Effector memory CD8-positive, alpha-beta T cell (primary cell): Measurements from ENCODE around the gene LIN54.
"Not testable (repeated sequence)": the region's sequence is repeated elsewhere in the genome, so short reads cannot be mapped to it uniquely, and the experiment has no call there.

Experiments
- ATAC-seq: fragments of 150-1000 bp; cut with Tn5 transposase; replicated peaks from 2 replicates; pipeline ENCODE4 v1.10.0; 2021; ENCODE audit warnings: mild to moderate bottlenecking, moderate library complexity
- DNase-seq, 3 experiments: peaks; one replicate each; pipeline ENCODE4 v3.0.0; 2021
- H3K27ac Mint-ChIP-seq, 2 donors: one replicate each; pipeline ENCODE4 v1.8.0; 2022; ENCODE audit warnings: mild to moderate bottlenecking in 2 of 2, mixed read lengths in 2 of 2, moderate library complexity in 2 of 2
- H3K27me3 Mint-ChIP-seq, 2 donors: one replicate each; pipeline ENCODE4 v1.8.0; 2022; ENCODE audit warnings: mixed read lengths in 2 of 2
- H3K36me3 Mint-ChIP-seq: one replicate; pipeline ENCODE4 v1.8.0; 2022; ENCODE audit warnings: mild to moderate bottlenecking, moderate library complexity, mixed read lengths; ENCODE audit not compliant: insufficient read depth
- H3K4me1 Mint-ChIP-seq, 2 donors: one replicate each; pipeline ENCODE4 v1.8.0; 2022; ENCODE audit warnings: low read depth in 2 of 2, mixed read lengths in 2 of 2
- H3K4me3 Mint-ChIP-seq, 2 donors: one replicate each; pipeline ENCODE4 v1.8.0; 2022; ENCODE audit warnings: mild to moderate bottlenecking in 2 of 2, mixed read lengths in 2 of 2, moderate library complexity in 2 of 2
- H3K9me3 Mint-ChIP-seq, 2 donors: one replicate each; pipeline ENCODE4 v1.8.0; 2022; ENCODE audit warnings: mixed read lengths in 2 of 2

The LIN54 gene

DNA sequence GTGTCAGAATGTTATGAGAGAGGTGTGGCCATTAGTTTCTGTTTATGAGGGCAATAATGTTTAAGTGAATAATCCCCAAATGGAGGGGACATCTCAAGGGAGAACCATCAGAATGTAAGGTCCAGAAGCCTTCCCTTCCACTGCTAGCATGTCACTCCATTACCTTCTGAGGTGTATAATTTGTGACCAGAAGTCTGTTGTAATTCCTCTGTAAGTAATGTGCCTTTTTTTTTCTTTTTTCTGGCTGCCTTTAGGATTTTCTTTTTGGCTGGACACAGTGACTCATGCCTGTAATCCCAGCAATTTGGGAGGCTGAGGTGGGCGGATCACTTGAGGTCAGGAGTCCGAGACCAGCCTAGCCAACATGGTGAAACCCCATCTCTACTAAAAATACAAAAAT, 13.6 kb upstream of the LIN54 start:
- Mint-ChIP-seq H3K4me1 (no peaks in the 10 kb centered on the region), H3K4me3 (no peak overlapping the region)

GRCh38 chr4:83023599-83023998, 13.0 kb upstream of the LIN54 start:
- not testable (repeated sequence) for H3K4me1 Mint-ChIP-seq, DNase-seq, ATAC-seq, H3K27ac Mint-ChIP-seq, H3K4me3 Mint-ChIP-seq, H3K36me3 Mint-ChIP-seq, H3K9me3 Mint-ChIP-seq
- peaks cover 6 to 12% of the 10 kb centered on the region in 2 donors for H3K27me3 Mint-ChIP-seq

More for the DNA sequence above, 13.6 kb upstream of the LIN54 start:
- Mint-ChIP-seq H3K27me3 (peaks cover 6 to 12% of the 10 kb centered on the region in 2 donors), H3K36me3 (no peaks in the 10 kb centered on the region), H3K27ac (no peak overlapping the region), H3K9me3 (no peaks in the 10 kb centered on the region)
- DNase-seq (no peak), ATAC-seq (no peak)

DNA sequence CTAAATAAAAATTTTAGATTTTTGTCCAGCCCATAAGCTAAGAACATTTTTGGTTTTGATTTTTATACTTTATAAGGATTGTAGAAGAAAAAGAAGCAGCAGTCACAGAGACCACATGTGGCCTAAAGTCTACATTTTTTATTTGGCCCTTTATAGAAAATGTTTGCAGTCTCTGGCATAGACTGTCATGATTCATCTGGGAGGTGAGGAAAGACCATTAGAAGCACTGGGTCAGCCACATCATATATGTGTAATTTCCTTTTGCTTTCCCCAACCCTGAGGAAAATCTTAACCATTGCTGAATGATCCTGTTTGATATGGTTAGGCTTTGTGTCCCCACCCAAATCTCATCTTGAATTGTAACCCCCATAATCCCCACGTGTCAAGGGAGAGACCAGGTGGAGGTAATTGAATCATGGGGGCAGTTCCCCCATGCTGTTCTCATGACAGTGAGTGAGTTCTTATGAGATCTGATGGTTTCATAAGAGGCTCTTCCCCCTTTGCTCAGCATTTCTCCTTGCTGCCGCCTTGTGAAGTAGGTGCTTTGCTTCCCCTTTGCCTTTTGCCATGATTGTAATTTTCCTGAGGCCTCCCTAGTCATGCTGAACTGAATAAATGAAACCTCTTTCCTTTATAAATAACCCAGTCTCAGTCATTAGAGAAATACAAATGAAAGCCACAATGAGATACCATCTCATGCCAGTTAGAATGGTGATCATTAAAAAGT, 12.3 kb upstream of the LIN54 start:
- Mint-ChIP-seq H3K4me3 (no peak overlapping the region), H3K27me3 (peaks cover 6 to 12% of the 10 kb centered on the region in 2 donors), H3K9me3 (no peaks in the 10 kb centered on the region), H3K27ac (no peak overlapping the region), H3K4me1 (no peaks in the 10 kb centered on the region), H3K36me3 (no peaks in the 10 kb centered on the region)
- DNase-seq (no peak), ATAC-seq (no peak)

- Mint-ChIP-seq H3K4me1 (no peaks in the 10 kb centered on the region), H3K4me3 (no peak overlapping the region), H3K27me3 (no peaks in the 10 kb centered on the region), H3K36me3 (no peaks in the 10 kb centered on the region), H3K9me3 (no peaks in the 10 kb centered on the region), H3K27ac (no peak overlapping the region)
- DNase-seq, result no peak
- no peak for ATAC-seq
These were observed 9.3 kb upstream of the LIN54 start for GRCh38 chr4:83019794-83020494.

DNA sequence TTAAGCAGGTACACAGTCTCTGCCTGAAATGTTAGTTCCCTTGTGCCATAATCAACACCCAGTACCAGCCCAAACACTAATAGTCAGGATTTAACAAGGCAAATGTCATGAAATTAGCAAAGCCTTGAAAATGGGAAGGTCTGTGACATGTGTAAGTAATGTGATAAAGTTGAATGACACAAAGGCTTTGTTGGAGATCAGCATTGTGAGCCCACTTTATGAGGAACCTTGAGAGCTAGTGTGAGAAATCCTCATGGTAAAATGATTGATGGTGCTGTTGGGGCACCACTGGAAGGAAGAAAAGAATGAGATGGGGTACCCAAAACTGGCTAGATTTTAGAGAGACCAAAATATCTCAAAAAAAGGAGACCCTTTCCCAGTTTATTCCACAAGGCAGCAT, 3.3 kb upstream of the LIN54 start:
- DNase-seq, result no peak
- Mint-ChIP-seq H3K36me3 (peaks cover 24% of the 10 kb centered on the region), H3K27ac (peak overlapping the region; percentile 99), H3K9me3 (no peaks in the 10 kb centered on the region), H3K4me1 (peaks cover 30 to 34% of the 10 kb centered on the region in 2 donors), H3K4me3 (peak overlapping the region; percentile 99), H3K27me3 (no peaks in the 10 kb centered on the region)
- ATAC-seq, result no peak

- Mint-ChIP-seq H3K36me3 (peaks cover 24% of the 10 kb centered on the region), H3K9me3 (no peaks in the 10 kb centered on the region), H3K27me3 (no peaks in the 10 kb centered on the region), H3K4me3 (peak overlapping the region; percentile 99), H3K4me1 (peaks cover 30 to 34% of the 10 kb centered on the region in 2 donors), H3K27ac (peak overlapping the region; percentile 99)
- ATAC-seq (no peak), DNase-seq (no peak)
These were observed 2.8 kb upstream of the LIN54 start for GRCh38 chr4:83013420-83013867.

GRCh38 chr4:83012687-83013419, 2.2 kb upstream of the LIN54 start:
- Mint-ChIP-seq H3K27me3 (no peaks in the 10 kb centered on the region), H3K36me3 (peaks cover 24% of the 10 kb centered on the region), H3K4me1 (peaks cover 33 to 37% of the 10 kb centered on the region in 2 donors), H3K27ac (peak overlapping the region; percentile 99), H3K4me3 (peak overlapping the region; percentile 99), H3K9me3 (no peaks in the 10 kb centered on the region)
- ATAC-seq (peak; percentile 81), DNase-seq (peak; percentile 96 to 97 (median 97))

GRCh38 chr4:83012200-83012686, 1.6 kb upstream of the LIN54 start:
- Mint-ChIP-seq H3K27ac (peak overlapping the region; percentile 99), H3K36me3 (peaks cover 24% of the 10 kb centered on the region), H3K9me3 (no peaks in the 10 kb centered on the region), H3K27me3 (no peaks in the 10 kb centered on the region), H3K4me1 (peaks cover 39 to 43% of the 10 kb centered on the region in 2 donors), H3K4me3 (peak overlapping the region; percentile 99)
- peak in 2 of 3 experiments; percentile 12 to 13 for DNase-seq
- no peak for ATAC-seq

DNA sequence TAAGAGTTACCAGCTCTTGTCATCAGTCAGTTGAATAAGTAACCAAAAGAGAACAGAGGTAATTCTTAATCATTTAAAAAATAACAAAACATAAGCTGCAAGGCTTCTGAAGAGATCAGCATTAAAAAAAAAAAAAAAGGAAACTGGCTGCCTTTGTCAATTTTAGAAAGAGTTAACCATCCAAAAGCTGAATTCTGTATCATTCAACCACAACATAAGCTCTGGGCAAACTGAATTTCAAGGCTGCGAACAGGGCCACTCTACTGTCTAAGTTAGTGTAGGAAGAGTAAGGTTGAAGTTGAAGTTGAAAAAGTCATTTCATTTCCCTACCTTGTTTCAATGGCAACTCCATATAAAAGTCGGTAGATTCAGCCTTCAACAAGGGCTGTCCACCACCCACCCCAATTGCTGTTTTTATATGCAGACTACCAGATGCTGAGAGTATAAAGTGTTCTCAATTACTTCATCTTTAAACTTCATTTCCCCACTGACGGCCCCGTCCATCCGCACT, 1.1 kb upstream of the LIN54 start:
- DNase-seq (no peak), ATAC-seq (no peak)
- peak overlapping the region; percentile 99 for H3K4me3 Mint-ChIP-seq
- H3K9me3 Mint-ChIP-seq, result no peaks in the 10 kb centered on the region
- H3K4me1 Mint-ChIP-seq, result peaks cover 40 to 44% of the 10 kb centered on the region in 2 donors
- peak overlapping the region; percentile 99 for H3K27ac Mint-ChIP-seq
- H3K36me3 Mint-ChIP-seq, result peaks cover 24% of the 10 kb centered on the region
- no peaks in the 10 kb centered on the region for H3K27me3 Mint-ChIP-seq

- peaks cover 47 to 56% of the 10 kb centered on the region in 2 donors for H3K4me1 Mint-ChIP-seq
- peak; percentile 3 for ATAC-seq
- no peaks in the 10 kb centered on the region for H3K27me3 Mint-ChIP-seq
- peak overlapping the region; percentile 99 for H3K27ac Mint-ChIP-seq
- H3K9me3 Mint-ChIP-seq, result no peaks in the 10 kb centered on the region
- H3K4me3 Mint-ChIP-seq, result peak overlapping the region; percentile 99
- H3K36me3 Mint-ChIP-seq, result peaks cover 24% of the 10 kb centered on the region
- peak in 1 of 3 experiments; percentile 3 for DNase-seq
These were observed 507 bp downstream of the LIN54 start for GRCh38 chr4:83010111-83010521.

- Mint-ChIP-seq H3K36me3 (peaks cover 24% of the 10 kb centered on the region), H3K27ac (peak overlapping the region; percentile 99), H3K27me3 (no peaks in the 10 kb centered on the region), H3K4me3 (peak overlapping the region; percentile 99), H3K4me1 (peaks cover 47 to 56% of the 10 kb centered on the region in 2 donors), H3K9me3 (no peaks in the 10 kb centered on the region)
- ATAC-seq, result no peak
- no peak for DNase-seq
These were observed 1.1 kb downstream of the LIN54 start for GRCh38 chr4:83009529-83009928.

- not testable (repeated sequence) for H3K27me3 Mint-ChIP-seq, H3K4me3 Mint-ChIP-seq, H3K9me3 Mint-ChIP-seq, ATAC-seq, DNase-seq, H3K36me3 Mint-ChIP-seq
- Mint-ChIP-seq H3K4me1 (peaks cover 23 to 35% of the 10 kb centered on the region in 2 donors), H3K27ac (peak overlapping the region in 1 of 2 donors; percentile 57)
These were observed 7.4 kb downstream of the LIN54 start for GRCh38 chr4:83003044-83003791.
